ENCODE data around the gene TRMT10B. TPM values are rescaled to one million over a fixed set of nuclear protein-coding genes. Genes with fewer than 3 reads are reported as not detected.

Gene TRMT10B
- total and polyA plus RNA-seq, 10 of the 15 experiments (the other 5 are each of a cell fraction or from before 2014, with no cell fraction given): 3.7 to 11.7 (median 6.8) TPM

DNA sequence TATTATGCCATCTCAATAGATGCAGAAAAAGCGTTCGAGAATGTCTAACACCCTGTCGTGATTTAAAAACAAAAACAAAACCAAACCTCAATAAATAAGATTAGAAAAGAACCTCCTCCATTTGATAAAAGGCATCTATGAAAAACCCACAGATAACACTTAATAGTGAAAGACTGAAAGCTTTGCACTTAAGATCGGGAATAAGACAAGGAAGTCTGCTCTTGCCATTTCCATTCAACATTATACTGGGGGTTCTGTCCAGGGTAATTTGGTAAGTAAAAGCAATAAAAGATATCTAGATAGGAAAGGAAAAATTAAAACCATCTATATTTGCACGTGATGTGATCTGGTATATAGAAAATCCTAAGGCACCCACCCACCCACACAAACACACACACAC, 38.5 kb downstream of the TRMT10B start:
- Histone ChIP-seq H3K27me3 (replicated peaks in 1 of 2; ENCODE audit: control insufficient read depth in 2 of 2, insufficient read depth in 2 of 2, low read length in 1 of 2) (no peaks in the 10 kb centered on the region), H3K4me1 (ENCODE audit: control insufficient read depth, insufficient read depth, low read length) (no peaks in the 10 kb centered on the region), H3K4me2 (ENCODE audit: control insufficient read depth, insufficient read depth) (no peak overlapping the region), H3K36me3 (ENCODE audit: control insufficient read depth in 2 of 2, insufficient read depth in 2 of 2, low read length in 1 of 2) (no peaks in the 10 kb centered on the region), H3K79me2 (ENCODE audit: control insufficient read depth, insufficient read depth, low read length) (no peaks in the 10 kb centered on the region), H3K9me3 (replicated peaks; ENCODE audit: control insufficient read depth, insufficient read depth, low read length) (no peaks in the 10 kb centered on the region), H3K27ac (ENCODE audit: control insufficient read depth, insufficient read depth) (no peak overlapping the region), H4K20me1 (ENCODE audit: control insufficient read depth, insufficient read depth) (no peaks in the 10 kb centered on the region), H3K9ac (ENCODE audit: control insufficient read depth, insufficient read depth, low read length) (no peak overlapping the region), H3K4me3 (no peak overlapping the region), H2AFZ (ENCODE audit: control insufficient read depth, low read depth, low read length) (no peak overlapping the region)
- ChIA-PET RAD21 (ENCODE audit: unreplicated experiment) (no interaction called here), CTCF (no interaction called here), POLR2A (no interaction called here), SMC1A (ENCODE audit: uncharacterized antibody, unreplicated experiment) (no interaction called here)
- in situ Hi-C loops (cut with MboI) (no loop called here), intact Hi-C loops (cut with micrococcal nuclease; ENCODE audit: unreplicated experiment) (no loop called here)
- no peak for FAIRE-seq
- WGBS (ENCODE audit: insufficient coverage, insufficient replicate concordance, low lambda C conversion rate, missing lambda C conversion rate): 70% methylated on average over 5 of the region's 5 CpGs
- ATAC-seq: no peak
- BruUV-seq (replicated peaks): no TSS peak
- no peak for TF ChIP-seq IKZF1 (conservative IDR thresholded peaks at IDR 0.05)
- TF ChIP-seq ZNF384 (IDR thresholded peaks at IDR 0.05; ENCODE audit: borderline replicate concordance, low read depth, low read length): no peak
- TF ChIP-seq SMAD5 (IDR thresholded peaks at IDR 0.05; ENCODE audit: low read depth): no peak
- TF ChIP-seq NR2C2 (IDR thresholded peaks at IDR 0.05; ENCODE audit: borderline replicate concordance, control insufficient read depth, insufficient read length, low read depth): no peak
- TF ChIP-seq TCF3 (IDR thresholded peaks at IDR 0.05; ENCODE audit: borderline replicate concordance, insufficient read depth, low read depth, low read length): no peak
- TF ChIP-seq NFYB (IDR thresholded peaks at IDR 0.05; ENCODE audit: insufficient read depth, low read depth, low read length): no peak
- TF ChIP-seq RCOR1 (conservative IDR thresholded peaks at IDR 0.05; ENCODE audit: low read depth, low read length): no peak
- TF ChIP-seq POU2F2 (IDR thresholded peaks at IDR 0.05; ENCODE audit: borderline replicate concordance, low read depth, low read length): no peak
- TF ChIP-seq HDGF (IDR thresholded peaks at IDR 0.05): no peak
- no peak for TF ChIP-seq FOXM1 (IDR thresholded peaks at IDR 0.05; ENCODE audit: low read depth, low read length)
- no peak for TF ChIP-seq RELA (IDR thresholded peaks at IDR 0.05; ENCODE audit: borderline replicate concordance, partially characterized antibody)
- no peak for TF ChIP-seq TBL1XR1 (IDR thresholded peaks at IDR 0.05; ENCODE audit: low read depth, low read length)
- TF ChIP-seq E2F8 (IDR thresholded peaks at IDR 0.05; ENCODE audit: low read depth, partially characterized antibody): no peak
- no peak for TF ChIP-seq WRNIP1 (IDR thresholded peaks at IDR 0.05; ENCODE audit: borderline replicate concordance, low read depth, low read length)
- TF ChIP-seq ZBED1 (IDR thresholded peaks at IDR 0.05; ENCODE audit: borderline replicate concordance): no peak
- no peak for TF ChIP-seq GABPA (IDR thresholded peaks at IDR 0.05; ENCODE audit: low read depth)
- TF ChIP-seq PAX8 (IDR thresholded peaks at IDR 0.05): no peak
- no peak for TF ChIP-seq RAD21 (IDR thresholded peaks at IDR 0.05; ENCODE audit: insufficient read depth, low read depth, low read length)
- DNase-seq (ENCODE audit: low read depth, low spot score): no peak
